ENCODE data around the gene LENG8.

Gene LENG8

GRCh38 chr19:54424660-54425381 is 24.2 kb upstream of the LENG8 start:
- DNase-seq (ENCODE audit: low spot score) = no peak

GRCh38 chr19:54425382-54425723 is 23.6 kb upstream of the LENG8 start:
- no peak for DNase-seq (ENCODE audit: low spot score)

More at GRCh38 chr19:54424660-54425381, 24.2 kb upstream of the LENG8 start:
- TF ChIP-seq CTCF (IDR thresholded peaks at IDR 0.05; ENCODE audit: extremely low read depth, missing control alignments) = no peak

GRCh38 chr19:54426291-54426931 is 22.6 kb upstream of the LENG8 start:
- no peak for DNase-seq (ENCODE audit: low spot score)
- no peak for TF ChIP-seq CTCF (IDR thresholded peaks at IDR 0.05; ENCODE audit: extremely low read depth, missing control alignments)

More at GRCh38 chr19:54425382-54425723, 23.6 kb upstream of the LENG8 start:
- no peak for TF ChIP-seq CTCF (IDR thresholded peaks at IDR 0.05; ENCODE audit: extremely low read depth, missing control alignments)

- DNase-seq (ENCODE audit: low spot score) = no peak
- TF ChIP-seq CTCF (IDR thresholded peaks at IDR 0.05; ENCODE audit: extremely low read depth, missing control alignments) = no peak
Observed at GRCh38 chr19:54427586-54427985, 21.4 kb upstream of the LENG8 start.

- no peak for DNase-seq (ENCODE audit: low spot score)
- no peak for TF ChIP-seq CTCF (IDR thresholded peaks at IDR 0.05; ENCODE audit: extremely low read depth, missing control alignments)
Observed at GRCh38 chr19:54428323-54429175, 20.4 kb upstream of the LENG8 start.

- no peak for DNase-seq (ENCODE audit: low spot score)
- TF ChIP-seq CTCF (IDR thresholded peaks at IDR 0.05; ENCODE audit: extremely low read depth, missing control alignments) = no peak
Observed at GRCh38 chr19:54429176-54429495, 19.9 kb upstream of the LENG8 start.
